ENCODE measurements around the gene CLEC11A.

The CLEC11A gene

DNA sequence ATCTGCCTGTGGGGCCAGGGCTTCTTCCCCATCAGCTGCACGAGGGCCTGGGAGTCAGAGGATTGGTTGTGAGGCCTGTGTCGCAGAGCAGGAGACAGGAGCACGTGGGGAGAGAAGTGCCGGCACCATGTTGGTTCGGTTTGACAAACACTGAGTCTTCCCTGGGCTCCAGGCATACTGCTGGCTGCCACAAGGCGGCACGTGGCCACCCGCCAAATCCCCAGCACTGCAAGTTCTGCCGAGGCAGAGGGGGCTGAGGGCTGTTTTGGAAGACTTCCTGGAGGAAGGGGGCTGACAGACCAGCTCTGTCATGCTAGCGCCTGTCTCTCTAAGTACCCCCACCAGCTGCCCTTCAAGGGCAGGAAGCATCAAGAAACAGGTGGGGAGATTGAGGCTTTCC is 13.1 kb upstream of the CLEC11A start:
- Histone ChIP-seq H3K4me1 (ENCODE audit: control insufficient read depth, insufficient read depth, low read length) (no peaks in the 10 kb centered on the region), H3K27ac (ENCODE audit: extremely low read depth, low read depth, low read length) (no peak overlapping the region), H3K36me3 (ENCODE audit: control insufficient read depth in 2 of 2, insufficient read depth in 1 of 2, low read length in 2 of 2) (no peaks in the 10 kb centered on the region), H3K4me3 (ENCODE audit: low read depth, low read length) (no peak overlapping the region), H3K9me3 (ENCODE audit: control insufficient read depth, insufficient read depth, low read depth, low read length) (no peaks in the 10 kb centered on the region)
- ChIA-PET POLR2A (interaction anchor here (2.5 kb wide), 1 partner anchor 15 kb away, joined by 28 read pairs; no protein-coding TSS in a partner anchor), CTCF (interaction anchor here (0.6 to 1.3 kb wide), 5 partner anchors 11 to 475 kb away, joined by 3 to 4 read pairs (median 4); no protein-coding TSS in a partner anchor)
- no peak for TF ChIP-seq ZNF707 (tag by site-specific recombination; IDR thresholded peaks at IDR 0.05)
- TF ChIP-seq ZNF24 (tag by site-specific recombination; IDR thresholded peaks at IDR 0.05), result no peak
- 0 out of 2 replicates have a peak, but pooled peaks have one; percentile 17 for TF ChIP-seq ZNF335 (tag by site-specific recombination; conservative IDR thresholded peaks at IDR 0.05)
- TF ChIP-seq SCRT1 (tag by site-specific recombination; IDR thresholded peaks at IDR 0.05; ENCODE audit: borderline replicate concordance), result no peak
- TF ChIP-seq ZNF341 (tag by site-specific recombination; IDR thresholded peaks at IDR 0.05; ENCODE audit: low read depth), result no peak
- TF ChIP-seq ZNF324 (tag by site-specific recombination; IDR thresholded peaks at IDR 0.05), result no peak
- no peak for TF ChIP-seq ZNF37A (tag by site-specific recombination; IDR thresholded peaks at IDR 0.05)
- no peak for TF ChIP-seq ZNF214 (tag by site-specific recombination; IDR thresholded peaks at IDR 0.05; ENCODE audit: borderline replicate concordance)

DNA sequence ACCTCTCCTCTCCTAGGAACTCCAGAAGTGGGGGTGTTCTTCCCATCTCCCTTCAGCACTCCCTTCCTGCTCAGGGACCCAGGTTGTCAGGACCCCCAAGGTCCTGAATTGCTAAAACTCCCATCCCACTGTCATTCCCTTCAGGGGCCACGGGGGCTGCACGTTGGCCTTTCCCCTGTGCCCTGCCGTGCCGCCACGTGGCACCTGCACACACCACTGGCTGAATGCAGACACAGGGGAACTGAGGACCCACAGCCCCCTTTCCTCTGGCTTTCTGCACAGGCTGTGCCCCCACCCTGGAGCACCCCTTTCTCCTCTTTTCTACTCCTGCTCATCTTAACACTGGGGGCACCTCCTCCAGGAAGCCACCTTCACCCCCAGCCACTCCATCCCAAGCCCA is 12.6 kb upstream of the CLEC11A start:
- H3K27ac ChIP-seq (ENCODE audit: extremely low read depth, low read depth, low read length), result no peak overlapping the region
- ChIA-PET CTCF (interaction anchor here (0.6 to 1.3 kb wide), 3 partner anchors 69 to 476 kb away, joined by 3 to 4 read pairs (median 4); no protein-coding TSS in a partner anchor), POLR2A (interaction anchor here (2.5 kb wide), 1 partner anchor 14 kb away, joined by 28 read pairs; no protein-coding TSS in a partner anchor)
- TF ChIP-seq ELK4 (IDR thresholded peaks at IDR 0.05; ENCODE audit: borderline replicate concordance, low read depth, low read length) (no peak), ZNF132 (tag by site-specific recombination; IDR thresholded peaks at IDR 0.05; ENCODE audit: borderline replicate concordance) (no peak), KLF16 (tag by site-specific recombination; IDR thresholded peaks at IDR 0.05) (no peak)
- TF ChIP-seq, protein P1, sequence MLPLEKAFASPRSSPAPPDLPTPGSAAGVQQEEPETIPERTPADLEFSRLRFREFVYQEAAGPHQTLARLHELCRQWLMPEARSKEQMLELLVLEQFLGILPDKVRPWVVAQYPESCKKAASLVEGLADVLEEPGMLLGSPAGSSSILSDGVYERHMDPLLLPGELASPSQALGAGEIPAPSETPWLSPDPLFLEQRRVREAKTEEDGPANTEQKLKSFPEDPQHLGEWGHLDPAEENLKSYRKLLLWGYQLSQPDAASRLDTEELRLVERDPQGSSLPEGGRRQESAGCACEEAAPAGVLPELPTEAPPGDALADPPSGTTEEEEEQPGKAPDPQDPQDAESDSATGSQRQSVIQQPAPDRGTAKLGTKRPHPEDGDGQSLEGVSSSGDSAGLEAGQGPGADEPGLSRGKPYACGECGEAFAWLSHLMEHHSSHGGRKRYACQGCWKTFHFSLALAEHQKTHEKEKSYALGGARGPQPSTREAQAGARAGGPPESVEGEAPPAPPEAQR (tag by site-specific recombination; IDR thresholded peaks at IDR 0.05), result no peak
- H3K4me3 ChIP-seq (ENCODE audit: low read depth, low read length), result no peak overlapping the region
- no peaks in the 10 kb centered on the region for H3K4me1 ChIP-seq (ENCODE audit: control insufficient read depth, insufficient read depth, low read length)
- no peaks in the 10 kb centered on the region for H3K9me3 ChIP-seq (ENCODE audit: control insufficient read depth, insufficient read depth, low read depth, low read length)
- no peaks in the 10 kb centered on the region for H3K36me3 ChIP-seq (ENCODE audit: control insufficient read depth in 2 of 2, insufficient read depth in 1 of 2, low read length in 2 of 2)

DNA sequence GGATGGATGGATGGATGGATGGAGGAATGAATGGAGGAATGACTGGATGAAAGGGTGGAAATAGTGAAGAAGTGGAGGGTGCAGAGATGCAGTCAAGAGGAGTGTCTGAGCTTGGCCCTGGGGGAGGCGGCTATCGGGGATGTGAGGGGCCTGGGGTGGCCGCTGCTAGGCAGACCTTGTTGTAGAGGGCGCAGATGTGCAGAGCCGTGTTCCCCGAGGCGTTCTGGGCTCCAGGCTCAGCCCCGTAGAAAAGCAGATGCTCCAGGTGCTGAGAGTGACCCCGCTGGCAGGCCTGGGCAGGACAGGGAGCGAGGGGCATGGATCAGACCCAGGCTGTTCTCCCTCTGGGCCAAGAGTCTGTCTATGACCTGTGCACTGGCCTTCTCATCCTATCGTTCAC is 12.0 kb upstream of the CLEC11A start:
- H3K27ac ChIP-seq (ENCODE audit: extremely low read depth, low read depth, low read length), result no peak overlapping the region
- ChIA-PET CTCF (interaction anchor here (0.6 to 1.3 kb wide), 4 partner anchors 13 to 72 kb away, joined by 3 to 6 read pairs (median 4); no protein-coding TSS in a partner anchor), POLR2A (interaction anchor here (2.5 kb wide), 1 partner anchor 14 kb away, joined by 28 read pairs; no protein-coding TSS in a partner anchor)
- TF ChIP-seq ZNF747 (tag by site-specific recombination; IDR thresholded peaks at IDR 0.05) (no peak), ZNF473 (tag by site-specific recombination; IDR thresholded peaks at IDR 0.05) (no peak), ZNF354C (tag by site-specific recombination; IDR thresholded peaks at IDR 0.05; ENCODE audit: borderline replicate concordance, low read depth) (no peak), ZNF529 (tag by site-specific recombination; IDR thresholded peaks at IDR 0.05; ENCODE audit: insufficient replicate concordance) (no peak), ZNF514 (tag by site-specific recombination; IDR thresholded peaks at IDR 0.05) (no peak), PRDM10 (tag by site-specific recombination; IDR thresholded peaks at IDR 0.05) (no peak), ZNF366 (tag by site-specific recombination; conservative IDR thresholded peaks at IDR 0.05) (peak; percentile 88; the same call in 1 of the 2 replicates), ZNF544 (tag by site-specific recombination; IDR thresholded peaks at IDR 0.05) (no peak)
- H3K9me3 ChIP-seq (ENCODE audit: control insufficient read depth, insufficient read depth, low read depth, low read length), result no peaks in the 10 kb centered on the region
- H3K36me3 ChIP-seq (ENCODE audit: control insufficient read depth in 2 of 2, insufficient read depth in 1 of 2, low read length in 2 of 2), result no peaks in the 10 kb centered on the region
- H3K4me3 ChIP-seq (ENCODE audit: low read depth, low read length), result no peak overlapping the region
- no peaks in the 10 kb centered on the region for H3K4me1 ChIP-seq (ENCODE audit: control insufficient read depth, insufficient read depth, low read length)
